ENCODE data around the gene BBS12.

Gene BBS12

DNA sequence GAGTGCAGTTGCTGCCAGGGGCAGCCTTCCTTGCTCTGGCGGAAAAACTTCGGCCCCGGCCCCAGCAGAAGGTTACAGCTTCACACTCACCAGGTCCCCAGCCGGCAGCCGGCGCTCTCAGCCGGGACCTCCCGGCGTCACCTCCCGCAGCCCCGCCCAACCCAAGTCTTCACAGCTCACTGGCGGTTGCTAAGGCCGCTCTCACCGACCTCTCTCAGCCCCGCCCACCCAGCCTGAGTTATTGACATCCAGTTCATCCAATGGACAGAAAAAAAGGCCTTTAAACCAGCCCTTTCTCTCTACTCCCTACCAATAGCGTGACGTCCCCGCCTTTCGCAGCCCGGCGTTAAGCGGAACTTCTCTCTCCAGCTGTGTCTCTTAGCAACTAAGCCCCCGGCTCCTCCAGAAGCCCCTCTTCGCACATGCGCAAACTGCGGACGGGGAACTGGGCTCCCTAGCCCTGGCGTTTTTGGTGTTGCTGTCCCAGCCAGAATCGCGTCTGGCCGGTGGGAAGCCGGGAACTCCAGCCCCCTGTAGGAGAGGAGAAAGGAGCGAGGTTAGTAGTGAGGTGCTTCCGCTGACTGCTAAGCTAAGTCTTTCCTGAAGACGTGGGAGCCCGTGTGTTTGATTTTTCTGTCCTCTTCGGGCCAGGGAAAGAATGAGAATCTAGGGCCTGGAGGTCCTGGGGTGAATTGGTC, at the start of gene BBS12:
TSS of gene BBS12 (plus strand) at position 376 of the 698 bp plus-strand sequence. CDS start 9,189 bp downstream, outside the sequence.
- DNase-seq (ENCODE audit: low read depth in 2 of 2) = peak; percentile 96 to 98

DNA sequence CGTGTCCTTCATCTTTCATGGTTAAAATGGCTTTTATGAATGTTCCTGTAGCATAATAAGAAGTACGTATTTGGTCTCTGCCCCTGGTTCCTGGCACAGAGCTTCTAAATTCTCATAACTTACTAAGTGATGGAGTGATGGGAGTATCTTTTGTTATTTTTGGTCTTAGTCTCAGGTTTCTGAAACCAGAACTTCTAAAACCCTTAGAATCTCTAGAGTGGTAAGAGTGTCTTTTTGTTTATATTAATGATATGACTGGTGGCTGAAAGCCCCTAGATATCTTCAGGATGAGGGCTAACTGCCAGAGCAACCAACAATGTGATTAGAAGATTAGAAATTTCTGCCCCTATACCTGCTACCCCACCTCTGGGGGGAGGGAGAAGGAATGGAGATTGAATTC, 45.8 kb upstream of the BBS12 start:
- DNase-seq (ENCODE audit: low read depth in 2 of 2) = no peak

GRCh38 chr4:122687531-122688061, 44.9 kb upstream of the BBS12 start:
- no peak for DNase-seq (ENCODE audit: low read depth in 2 of 2)

- no peak for DNase-seq (ENCODE audit: low read depth in 2 of 2)
Observed at GRCh38 chr4:122688529-122689140, 43.9 kb upstream of the BBS12 start.

- DNase-seq (ENCODE audit: low read depth in 2 of 2) = no peak
Observed at GRCh38 chr4:122689972-122690371, 42.5 kb upstream of the BBS12 start.

DNA sequence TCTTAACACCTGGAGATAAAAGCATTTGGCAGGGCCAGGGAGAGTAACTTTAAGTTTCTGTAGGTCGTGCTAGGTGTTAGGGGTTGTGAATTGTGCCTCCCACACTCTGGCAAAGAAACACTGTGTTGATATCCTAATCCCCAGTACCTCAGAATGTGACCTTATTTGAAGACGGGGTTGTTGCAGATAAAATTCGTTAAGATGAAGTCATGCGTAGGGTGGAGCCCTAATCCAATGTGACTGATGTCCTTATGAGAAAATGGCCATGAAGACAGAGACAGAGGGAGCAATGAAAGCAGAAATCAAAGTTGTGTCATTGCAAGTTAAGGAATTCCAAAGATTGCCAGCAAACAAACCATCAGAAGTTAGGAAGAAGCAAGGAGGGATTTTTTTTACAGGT, 40.5 kb upstream of the BBS12 start:
- DNase-seq (ENCODE audit: low read depth in 2 of 2) = no peak

GRCh38 chr4:122692641-122693520, 39.6 kb upstream of the BBS12 start:
- no peak for DNase-seq (ENCODE audit: low read depth in 2 of 2)

GRCh38 chr4:122695226-122695625, 37.3 kb upstream of the BBS12 start:
- DNase-seq (ENCODE audit: low read depth in 2 of 2) = no peak

DNA sequence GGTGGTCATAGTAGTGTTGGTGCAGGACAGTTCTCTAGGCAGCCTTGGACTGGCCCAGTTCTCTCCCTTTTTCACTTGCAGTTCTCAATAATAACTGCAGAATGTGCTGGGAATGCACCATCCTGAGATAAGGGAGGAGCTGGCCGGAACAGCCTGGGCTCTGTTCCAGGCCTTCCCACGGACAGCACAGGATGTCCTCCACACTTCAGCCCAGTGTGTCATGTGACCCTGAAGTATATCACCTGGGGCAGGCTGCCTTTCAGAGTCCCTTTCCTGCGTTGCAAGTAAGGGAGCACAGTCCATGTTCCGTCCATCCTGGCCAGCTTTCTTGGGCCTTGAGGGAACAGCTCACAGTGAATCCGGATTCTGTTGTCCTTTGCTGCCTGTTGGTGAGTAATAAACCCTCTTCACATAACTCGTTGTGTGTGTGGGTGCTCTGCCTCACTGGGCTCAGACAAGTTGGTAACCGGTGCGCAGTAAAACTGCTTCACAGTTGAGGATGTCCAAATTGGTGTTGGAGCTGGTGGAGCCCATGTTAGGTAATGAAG, 32.3 kb upstream of the BBS12 start:
- DNase-seq (ENCODE audit: low read depth in 2 of 2) = no peak

GRCh38 chr4:122701061-122701460, 31.4 kb upstream of the BBS12 start:
- no peak for DNase-seq (ENCODE audit: low read depth in 2 of 2)

DNA sequence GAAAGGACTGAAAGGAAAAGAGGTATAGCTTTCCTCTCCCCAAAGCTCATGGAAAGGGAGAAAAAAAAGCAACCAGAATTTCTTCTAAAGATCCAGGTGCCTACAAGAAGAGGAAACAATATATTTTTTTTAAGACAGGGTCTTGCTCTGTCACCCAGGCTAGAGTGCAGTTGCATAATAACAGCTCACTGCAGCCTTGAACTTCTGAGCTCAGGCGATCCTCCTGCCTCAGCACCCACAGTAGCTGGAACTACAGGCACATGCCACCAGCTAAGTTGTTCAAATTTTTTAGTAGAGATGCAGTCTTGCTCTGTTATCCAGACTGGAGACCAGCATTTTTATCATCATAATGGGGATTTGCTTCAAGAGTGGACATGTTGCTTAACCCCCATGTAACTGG, 30.5 kb upstream of the BBS12 start:
- no peak for DNase-seq (ENCODE audit: low read depth in 2 of 2)

DNA sequence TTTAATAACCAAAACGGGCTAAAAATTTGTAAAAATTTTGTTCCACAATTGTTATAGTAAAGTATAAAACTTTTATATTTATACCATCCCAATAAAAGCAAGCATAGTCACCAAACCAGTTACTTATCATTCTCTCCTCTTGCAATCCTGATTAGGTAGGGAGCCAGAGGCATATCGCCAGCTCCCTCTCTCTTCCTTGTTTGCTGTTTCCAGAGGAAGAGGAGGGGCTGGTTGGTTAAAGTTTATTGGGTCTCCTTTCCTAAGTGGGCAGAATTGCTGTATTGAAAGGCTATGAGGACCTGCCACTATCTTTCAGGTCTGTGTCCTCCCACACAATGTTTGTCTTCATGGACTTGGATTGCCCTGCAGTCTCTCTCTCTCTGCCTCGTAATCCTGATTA, 29.6 kb upstream of the BBS12 start:
- DNase-seq (ENCODE audit: low read depth in 2 of 2) = no peak

DNA sequence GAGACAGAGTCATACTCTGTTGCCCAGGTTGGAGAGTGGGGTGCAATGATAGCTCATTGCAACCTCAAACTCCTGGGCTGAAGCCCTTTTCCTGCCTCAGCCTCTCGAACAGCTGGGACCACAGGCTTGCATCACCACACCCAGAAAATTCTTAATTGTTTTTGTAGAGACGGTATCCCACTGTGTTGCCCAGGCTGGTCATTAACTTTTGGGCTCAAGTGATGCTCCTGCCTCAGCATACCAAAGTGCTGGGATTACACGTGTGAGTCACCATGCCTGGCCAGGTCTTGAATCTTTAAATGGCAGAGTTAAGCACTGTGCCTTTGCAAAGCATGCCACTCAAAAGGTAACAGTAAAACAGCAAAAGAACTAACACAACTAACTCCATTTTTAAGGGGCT, 28.6 kb upstream of the BBS12 start:
- no peak for DNase-seq (ENCODE audit: low read depth in 2 of 2)

- DNase-seq (ENCODE audit: low read depth in 2 of 2) = no peak
Observed at GRCh38 chr4:122705009-122705408, 27.5 kb upstream of the BBS12 start.

GRCh38 chr4:122705547-122706117, 26.9 kb upstream of the BBS12 start:
- no peak for DNase-seq (ENCODE audit: low read depth in 2 of 2)

DNA sequence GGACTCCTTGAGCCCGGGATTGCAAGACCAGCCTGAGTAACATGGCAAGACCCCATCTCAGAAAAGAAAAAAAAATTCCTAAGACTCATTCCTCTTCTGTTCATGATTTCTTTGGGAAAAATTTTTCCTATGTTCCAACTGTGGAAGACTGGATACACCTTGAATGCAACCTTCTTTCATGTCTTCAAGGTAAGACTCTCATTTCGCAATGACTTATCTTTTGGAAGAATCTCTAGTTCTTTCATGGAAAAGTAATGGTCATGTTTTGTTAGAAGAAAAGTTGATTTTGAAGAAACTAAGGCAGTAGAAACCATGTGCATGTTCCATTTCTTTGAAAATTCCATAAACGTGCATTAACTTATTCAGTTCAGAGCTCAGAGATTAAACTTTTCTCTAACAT, 26.0 kb upstream of the BBS12 start:
- DNase-seq (ENCODE audit: low read depth in 2 of 2) = no peak

GRCh38 chr4:122707497-122707896, 25.0 kb upstream of the BBS12 start:
- DNase-seq (ENCODE audit: low read depth in 2 of 2) = no peak

DNA sequence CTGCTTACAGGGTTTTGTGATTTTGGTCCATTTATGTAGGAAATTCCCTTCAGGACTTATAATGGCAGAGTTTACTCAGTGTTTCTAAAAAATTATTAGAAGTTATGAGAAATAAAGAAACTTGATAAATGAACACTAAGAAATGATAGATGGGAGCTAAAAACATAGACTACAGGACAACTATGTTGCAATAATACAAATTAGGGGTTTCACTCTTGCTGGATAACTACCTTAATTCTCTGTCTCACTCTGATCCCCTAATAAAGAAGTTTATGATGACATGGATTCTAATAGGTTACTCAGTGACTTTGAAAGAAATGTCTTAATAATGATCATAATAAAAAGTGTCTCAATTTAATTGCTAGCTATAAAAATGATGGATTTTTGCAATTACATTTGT, 23.3 kb upstream of the BBS12 start:
- no peak for DNase-seq (ENCODE audit: low read depth in 2 of 2)

- no peak for DNase-seq (ENCODE audit: low read depth in 2 of 2)
Observed at GRCh38 chr4:122710434-122711308, 21.8 kb upstream of the BBS12 start.

- no peak for DNase-seq (ENCODE audit: low read depth in 2 of 2)
Observed at GRCh38 chr4:122711919-122712318, 20.6 kb upstream of the BBS12 start.

GRCh38 chr4:122712782-122713181, 19.7 kb upstream of the BBS12 start:
- no peak for DNase-seq (ENCODE audit: low read depth in 2 of 2)

Data from stimulated activated CD4-positive, alpha-beta T cell treated with anti-CD3 and anti-CD28 coated beads, Interleukin-1b, Interleukin-23, amount 100 ng/mL, for 1 hour (primary cell).